ENCODE results near the gene CD79B. TPM values are rescaled to one million over a fixed set of nuclear protein-coding genes. Genes with fewer than 3 reads are reported as not detected.

The CD79B gene
- total RNA-seq, 2 donors from 2014 or later, result 0.35 to 0.44 TPM

DNA sequence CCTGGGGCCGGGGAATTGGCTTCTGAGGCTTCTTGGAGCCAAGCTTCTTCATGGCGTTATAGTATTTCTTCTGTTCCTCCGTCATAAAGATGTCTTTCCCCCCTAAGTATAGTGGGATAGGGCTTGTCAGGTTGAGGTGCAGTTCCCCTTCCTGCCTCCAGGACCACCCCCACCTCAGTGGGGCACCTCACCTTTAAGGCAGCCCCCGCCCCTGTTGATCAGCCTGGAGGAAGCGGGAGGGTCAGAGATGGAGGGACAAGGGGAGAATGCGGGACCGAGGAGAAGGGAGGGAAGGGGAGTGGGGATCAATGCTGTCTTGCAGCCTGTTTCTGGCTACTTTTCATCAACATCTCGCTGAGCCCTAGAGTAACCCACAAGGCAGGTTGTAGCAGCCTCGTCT is 11.6 kb upstream of the CD79B start:
- Mint-ChIP-seq H3K36me3 (ENCODE audit: low read depth) (no peaks in the 10 kb centered on the region), H3K27ac (no peak overlapping the region), H3K4me1 (no peaks in the 10 kb centered on the region), H3K9me3 (no peaks in the 10 kb centered on the region), H3K27me3 (ENCODE audit: insufficient read depth) (peaks cover 2% of the 10 kb centered on the region), H3K4me3 (no peak overlapping the region)
- Histone ChIP-seq H3K4me3 (ENCODE audit: low read length) (no peak overlapping the region), H3K36me3 (ENCODE audit: control insufficient read depth, insufficient read depth, low read length) (no peaks in the 10 kb centered on the region), H3K9ac (ENCODE audit: extremely low read depth, low read length, poor library complexity, severe bottlenecking) (no peak overlapping the region), H3K9me3 (ENCODE audit: control insufficient read depth, low read length) (no peaks in the 10 kb centered on the region), H3K27ac (ENCODE audit: low read depth, low read length) (no peak overlapping the region), H3K4me1 (ENCODE audit: control insufficient read depth, insufficient read depth, low read length) (no peaks in the 10 kb centered on the region), H3K27me3 (ENCODE audit: control insufficient read depth, insufficient read depth, low read length, poor library complexity, severe bottlenecking) (no peaks in the 10 kb centered on the region)
- 79 to 100% methylated on average over 1 to 9 of the region's 9 CpGs for WGBS, 2 experiments (ENCODE audit: insufficient coverage in 1 of 2, insufficient read length in 1 of 2)
- DNase-seq, result no peak
- TF ChIP-seq, protein P1, sequence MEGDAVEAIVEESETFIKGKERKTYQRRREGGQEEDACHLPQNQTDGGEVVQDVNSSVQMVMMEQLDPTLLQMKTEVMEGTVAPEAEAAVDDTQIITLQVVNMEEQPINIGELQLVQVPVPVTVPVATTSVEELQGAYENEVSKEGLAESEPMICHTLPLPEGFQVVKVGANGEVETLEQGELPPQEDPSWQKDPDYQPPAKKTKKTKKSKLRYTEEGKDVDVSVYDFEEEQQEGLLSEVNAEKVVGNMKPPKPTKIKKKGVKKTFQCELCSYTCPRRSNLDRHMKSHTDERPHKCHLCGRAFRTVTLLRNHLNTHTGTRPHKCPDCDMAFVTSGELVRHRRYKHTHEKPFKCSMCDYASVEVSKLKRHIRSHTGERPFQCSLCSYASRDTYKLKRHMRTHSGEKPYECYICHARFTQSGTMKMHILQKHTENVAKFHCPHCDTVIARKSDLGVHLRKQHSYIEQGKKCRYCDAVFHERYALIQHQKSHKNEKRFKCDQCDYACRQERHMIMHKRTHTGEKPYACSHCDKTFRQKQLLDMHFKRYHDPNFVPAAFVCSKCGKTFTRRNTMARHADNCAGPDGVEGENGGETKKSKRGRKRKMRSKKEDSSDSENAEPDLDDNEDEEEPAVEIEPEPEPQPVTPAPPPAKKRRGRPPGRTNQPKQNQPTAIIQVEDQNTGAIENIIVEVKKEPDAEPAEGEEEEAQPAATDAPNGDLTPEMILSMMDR (conservative IDR thresholded peaks at IDR 0.05), result peak; percentile 52

DNA sequence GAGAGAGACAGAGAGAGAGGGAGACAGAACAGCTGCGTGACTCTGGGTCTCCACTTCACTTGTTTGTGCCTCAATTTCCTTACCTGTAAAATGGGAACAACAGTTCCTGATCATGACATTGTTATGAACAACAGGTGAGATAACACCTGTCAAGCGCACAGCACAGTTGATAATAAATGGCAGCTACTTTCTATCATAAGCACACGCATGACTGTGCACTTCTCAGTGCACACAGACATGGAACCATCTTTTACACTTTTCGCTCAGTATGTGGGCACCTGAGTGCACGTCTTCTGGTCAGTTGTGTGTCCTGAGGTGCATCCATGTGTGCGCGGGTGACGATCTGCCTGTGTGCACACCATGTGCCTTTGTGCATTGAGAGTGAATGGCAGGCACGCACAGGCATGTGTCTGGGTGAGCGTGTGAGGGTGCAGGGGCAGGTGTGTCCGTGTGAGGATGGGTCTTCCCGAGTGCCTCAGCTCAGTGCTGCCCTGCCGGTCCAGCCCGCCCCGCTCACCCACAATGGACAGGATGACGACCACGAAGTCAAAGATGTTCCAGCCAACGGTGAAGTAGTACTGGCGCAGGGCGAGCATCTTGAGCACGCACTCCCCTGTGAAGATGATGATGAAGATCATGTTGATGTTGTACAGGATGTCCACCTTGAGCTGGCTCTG is 10.3 kb upstream of the CD79B start:
- Histone ChIP-seq H3K36me3 (ENCODE audit: control insufficient read depth, insufficient read depth, low read length) (no peaks in the 10 kb centered on the region), H3K9ac (ENCODE audit: extremely low read depth, low read length, poor library complexity, severe bottlenecking) (no peak overlapping the region), H3K9me3 (ENCODE audit: control insufficient read depth, low read length) (no peaks in the 10 kb centered on the region), H3K4me3 (ENCODE audit: low read length) (no peak overlapping the region), H3K27ac (ENCODE audit: low read depth, low read length) (no peak overlapping the region), H3K27me3 (ENCODE audit: control insufficient read depth, insufficient read depth, low read length, poor library complexity, severe bottlenecking) (no peaks in the 10 kb centered on the region), H3K4me1 (ENCODE audit: control insufficient read depth, insufficient read depth, low read length) (no peaks in the 10 kb centered on the region)
- Mint-ChIP-seq H3K27me3 (ENCODE audit: insufficient read depth) (peaks cover 2% of the 10 kb centered on the region), H3K4me1 (no peaks in the 10 kb centered on the region), H3K4me3 (no peak overlapping the region), H3K9me3 (no peaks in the 10 kb centered on the region), H3K36me3 (ENCODE audit: low read depth) (no peaks in the 10 kb centered on the region), H3K27ac (no peak overlapping the region)
- no peak for DNase-seq
- WGBS, 2 experiments (ENCODE audit: insufficient coverage in 1 of 2, insufficient read length in 1 of 2), result 92 to 93% methylated on average over 19 to 21 of the region's 21 CpGs
- TF ChIP-seq, protein P1 (conservative IDR thresholded peaks at IDR 0.05), result no peak

DNA sequence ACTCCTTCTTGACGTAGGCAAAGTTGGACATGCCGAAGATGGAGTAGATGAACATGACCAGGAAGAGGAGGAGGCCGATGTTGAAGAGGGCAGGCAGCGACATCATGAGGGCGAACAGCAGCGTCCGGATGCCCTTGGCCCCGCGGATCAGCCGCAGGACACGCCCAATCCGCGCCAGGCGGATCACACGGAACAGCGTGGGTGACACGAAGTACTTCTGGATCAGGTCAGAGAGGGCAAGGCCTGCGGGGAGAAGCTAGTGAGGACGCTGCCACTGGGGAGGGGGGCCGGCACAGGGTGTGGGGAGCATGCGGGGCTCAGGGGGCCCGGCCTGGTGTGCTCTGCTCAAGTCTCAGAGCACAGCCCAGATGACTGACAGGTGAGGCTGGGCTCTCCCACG is 9.6 kb upstream of the CD79B start:
- Histone ChIP-seq H3K36me3 (ENCODE audit: control insufficient read depth, insufficient read depth, low read length) (no peaks in the 10 kb centered on the region), H3K4me3 (ENCODE audit: low read length) (no peak overlapping the region), H3K9ac (ENCODE audit: extremely low read depth, low read length, poor library complexity, severe bottlenecking) (no peak overlapping the region), H3K4me1 (ENCODE audit: control insufficient read depth, insufficient read depth, low read length) (no peaks in the 10 kb centered on the region), H3K27me3 (ENCODE audit: control insufficient read depth, insufficient read depth, low read length, poor library complexity, severe bottlenecking) (no peaks in the 10 kb centered on the region), H3K9me3 (ENCODE audit: control insufficient read depth, low read length) (no peaks in the 10 kb centered on the region), H3K27ac (ENCODE audit: low read depth, low read length) (no peak overlapping the region)
- H3K36me3 Mint-ChIP-seq (ENCODE audit: low read depth), result no peaks in the 10 kb centered on the region
- 95% methylated on average over 13 to 23 of the region's 23 CpGs for WGBS, 2 experiments (ENCODE audit: insufficient coverage in 1 of 2, insufficient read length in 1 of 2)
- no peak for DNase-seq
- peaks cover 2% of the 10 kb centered on the region for H3K27me3 Mint-ChIP-seq (ENCODE audit: insufficient read depth)
- TF ChIP-seq, protein P1 (conservative IDR thresholded peaks at IDR 0.05), result no peak
- no peaks in the 10 kb centered on the region for H3K4me1 Mint-ChIP-seq
- no peak overlapping the region for H3K27ac Mint-ChIP-seq
- no peak overlapping the region for H3K4me3 Mint-ChIP-seq
- H3K9me3 Mint-ChIP-seq, result no peaks in the 10 kb centered on the region
